Endothelial cell of umbilical vein (primary cell): ENCODE results near the gene GNAI1. TPM values are rescaled to one million over a fixed set of nuclear protein-coding genes. Genes with fewer than 3 reads are reported as not detected.
A peak's percentile ranks its signal among the peaks of the same experiment; 100 is the strongest.

Experiments
- BruUV-seq: library from RNA; stranded (reverse); fragments of 400-500 nt; replicated peaks from 2 replicates; lab custom pipeline; 2021; lab: Mats Ljungman, UMichigan
- CTCF ChIA-PET: fragments of 300-600, 350-600 bp; sonication (Branson Sonifier 250); formaldehyde crosslinking; loops from one replicate; lab custom pipeline; 2021; ENCODE audit warnings: antibody characterized with exemption, inconsistent platforms; lab: Charles Lee
- POLR2A ChIA-PET: fragments of 300-600, 350-600 bp; sonication (Branson Sonifier 250); formaldehyde crosslinking; loops from one replicate; lab custom pipeline; 2021; ENCODE audit warnings: antibody characterized with exemption, inconsistent platforms; lab: Charles Lee
- DNase-seq: peaks from one replicate; pipeline ENCODE4 v3.0.0-alpha.2; 2011; ENCODE audit warnings: low read depth, low spot score
- FAIRE-seq: peaks from 2 replicates; lab custom pipeline; 2011; peaks lifted over from hg19 to GRCh38; lab: Jason Lieb, UNC
- H2AFZ ChIP-seq: 2 replicates; pipeline ENCODE4 v1.6.0; 2012; ENCODE audit warnings: low read depth, low read length, control low read depth, inconsistent platforms
- H3K27ac ChIP-seq: 2 replicates; pipeline ENCODE4 v1.5.1; 2011; ENCODE audit warnings: low read depth, mild to moderate bottlenecking, control low read depth, low read length, moderate library complexity; ENCODE audit not compliant: insufficient read depth
- H3K27me3 ChIP-seq, 2 experiments: 2 replicates each; pipeline versions ENCODE4 v1.6.0 to v1.6.1; 2011; ENCODE audit warnings: low read length in 2 of 2, mixed read lengths in 1 of 2; ENCODE audit not compliant: control insufficient read depth in 2 of 2, insufficient read depth in 2 of 2
- H3K36me3 ChIP-seq, 2 experiments: 2 replicates in 1 of 2; 3 replicates in 1 of 2; pipeline ENCODE4 v1.5.1; 2011; ENCODE audit warnings: low read length in 2 of 2, mild to moderate bottlenecking in 1 of 2, moderate library complexity in 1 of 2; ENCODE audit not compliant: control insufficient read depth in 2 of 2, insufficient read depth in 2 of 2; ENCODE audit errors: extremely low read depth in 1 of 2
- H3K4me1 ChIP-seq: 3 replicates; pipeline ENCODE4 v1.5.1; 2011; ENCODE audit warnings: mild to moderate bottlenecking, low read length; ENCODE audit not compliant: control insufficient read depth, insufficient read depth; ENCODE audit errors: extremely low read depth
- H3K4me2 ChIP-seq: 2 replicates; pipeline ENCODE4 v1.6.1; 2011; ENCODE audit warnings: low read length, control low read depth, mixed read lengths; ENCODE audit not compliant: insufficient read depth
- H3K4me3 ChIP-seq, 3 experiments: fragments of 200-600 bp in 1 of 3; sonication (generic), shearing (Covaris generic) in 1 of 3; replicated peaks in 1 of 3; 2 replicates each; pipeline ENCODE4 v1.5.1; 2011 to 2016; ENCODE audit warnings: control low read depth in 3 of 3, low read length in 3 of 3, mild to moderate bottlenecking in 2 of 3, inconsistent platforms in 1 of 3, low read depth in 1 of 3, moderate library complexity in 1 of 3; ENCODE audit not compliant: insufficient read depth in 1 of 3
- H3K79me2 ChIP-seq: 2 replicates; pipeline ENCODE4 v1.6.0; 2012; ENCODE audit warnings: low read length, inconsistent platforms; ENCODE audit not compliant: control insufficient read depth, insufficient read depth
- H3K9ac ChIP-seq: replicated peaks from 2 replicates; pipeline ENCODE3; 2011; ENCODE audit warnings: low read length, control low read depth; ENCODE audit not compliant: insufficient read depth; ENCODE audit errors: extremely low read depth
- H3K9me1 ChIP-seq: replicated peaks from 3 replicates; pipeline ENCODE4 v1.6.0; 2011; ENCODE audit warnings: mild to moderate bottlenecking, low read length; ENCODE audit not compliant: control insufficient read depth, insufficient read depth; ENCODE audit errors: extremely low read depth
- H3K9me3 ChIP-seq: replicated peaks from 2 replicates; pipeline ENCODE4 v1.5.1; 2012; ENCODE audit warnings: low read length, inconsistent platforms; ENCODE audit not compliant: control insufficient read depth, insufficient read depth
- H4K20me1 ChIP-seq: replicated peaks from 2 replicates; pipeline ENCODE3; 2011; ENCODE audit warnings: mild to moderate bottlenecking, low read length; ENCODE audit not compliant: control insufficient read depth, insufficient read depth; ENCODE audit errors: extremely low read depth
- CTCF ChIP-seq, 2 donors: IDR thresholded peaks; 1 replicate in 1 of 2; 2 replicates in 1 of 2; pipeline ENCODE4 v1.5.1; 2011; ENCODE audit warnings: low read length in 2 of 2, mild to moderate bottlenecking in 2 of 2, moderate library complexity in 2 of 2, control low read depth in 1 of 2, inconsistent platforms in 1 of 2, low read depth in 1 of 2; ENCODE audit not compliant: insufficient read depth in 1 of 2; ENCODE audit errors: extremely low read depth in 1 of 2
- EZH2 ChIP-seq: IDR thresholded peaks from 2 replicates; pipeline ENCODE4 v1.6.1; 2012; ENCODE audit warnings: borderline replicate concordance, low read depth, mild to moderate bottlenecking, moderate library complexity, low read length, inconsistent platforms; ENCODE audit not compliant: severe bottlenecking
- FOS ChIP-seq: IDR thresholded peaks from 2 replicates; pipeline ENCODE4 v1.6.1; 2011; ENCODE audit warnings: mild to moderate bottlenecking, low read length, moderate library complexity, borderline replicate concordance; ENCODE audit not compliant: insufficient read depth
- GATA2 ChIP-seq: IDR thresholded peaks from 2 replicates; pipeline ENCODE4 v1.7.0; 2011; ENCODE audit warnings: low read depth, mild to moderate bottlenecking, moderate library complexity, mixed read lengths, low read length; ENCODE audit not compliant: insufficient read length, insufficient read depth
- JUN ChIP-seq: IDR thresholded peaks from 2 replicates; pipeline ENCODE4 v1.6.1; 2011; ENCODE audit warnings: borderline replicate concordance, low read depth; ENCODE audit not compliant: insufficient read length, insufficient read depth
- MAX ChIP-seq: IDR thresholded peaks from 2 replicates; pipeline ENCODE4 v1.6.1; 2011; ENCODE audit not compliant: insufficient read depth, insufficient read length
- MYC ChIP-seq: IDR thresholded peaks from one replicate; pipeline ENCODE4 v1.6.1; 2011; ENCODE audit warnings: mild to moderate bottlenecking, low read depth, low read length
- POLR2A ChIP-seq: IDR thresholded peaks from 2 replicates; pipeline ENCODE4 v1.6.1; 2012; ENCODE audit warnings: low read depth, mild to moderate bottlenecking, control low read depth, low read length
- POLR2AphosphoS5 ChIP-seq: IDR thresholded peaks from 2 replicates; pipeline ENCODE4 v1.6.1; 2012; ENCODE audit warnings: low read depth, mild to moderate bottlenecking, control low read depth, low read length, moderate library complexity; ENCODE audit not compliant: insufficient read depth
- dilution Hi-C: fragments of 300-500 bp; cut with MboI; formaldehyde crosslinking; loops from one replicate; pipeline ENCODE4 v1.15.0; 2019; ENCODE audit warnings: low sequenced_read_pairs; ENCODE audit not compliant: extremely low pct_ligation_motif_present
- intact Hi-C: fragments of 100-400 bp; cut with micrococcal nuclease; formaldehyde crosslinking; loops from one replicate; pipeline ENCODE4 v1.10.0; 2022
- polyA plus RNA-seq, 4 experiments: library from polyadenylated mRNA; depleted of rRNA in 3 of 4; stranded (reverse) in 3 of 4; unstranded in 1 of 4; fragments of >200 nt; gene quantifications; 2 replicates each; pipeline versions ENCODE4 v1.2.1 to v1.2.3, GENCODE V29; 2011 to 2012; ENCODE audit warnings: missing spikeins in 1 of 4
- total RNA-seq: library from RNA; stranded (reverse); gene quantifications from 2 replicates; pipeline ENCODE4 v1.2.3, GENCODE V29; 2021

The GNAI1 gene
- total and polyA plus RNA-seq, 2 donors (not counting 3 experiments of a cell fraction or from before 2014, with no cell fraction given) = 7.5 to 15.0 TPM

DNA sequence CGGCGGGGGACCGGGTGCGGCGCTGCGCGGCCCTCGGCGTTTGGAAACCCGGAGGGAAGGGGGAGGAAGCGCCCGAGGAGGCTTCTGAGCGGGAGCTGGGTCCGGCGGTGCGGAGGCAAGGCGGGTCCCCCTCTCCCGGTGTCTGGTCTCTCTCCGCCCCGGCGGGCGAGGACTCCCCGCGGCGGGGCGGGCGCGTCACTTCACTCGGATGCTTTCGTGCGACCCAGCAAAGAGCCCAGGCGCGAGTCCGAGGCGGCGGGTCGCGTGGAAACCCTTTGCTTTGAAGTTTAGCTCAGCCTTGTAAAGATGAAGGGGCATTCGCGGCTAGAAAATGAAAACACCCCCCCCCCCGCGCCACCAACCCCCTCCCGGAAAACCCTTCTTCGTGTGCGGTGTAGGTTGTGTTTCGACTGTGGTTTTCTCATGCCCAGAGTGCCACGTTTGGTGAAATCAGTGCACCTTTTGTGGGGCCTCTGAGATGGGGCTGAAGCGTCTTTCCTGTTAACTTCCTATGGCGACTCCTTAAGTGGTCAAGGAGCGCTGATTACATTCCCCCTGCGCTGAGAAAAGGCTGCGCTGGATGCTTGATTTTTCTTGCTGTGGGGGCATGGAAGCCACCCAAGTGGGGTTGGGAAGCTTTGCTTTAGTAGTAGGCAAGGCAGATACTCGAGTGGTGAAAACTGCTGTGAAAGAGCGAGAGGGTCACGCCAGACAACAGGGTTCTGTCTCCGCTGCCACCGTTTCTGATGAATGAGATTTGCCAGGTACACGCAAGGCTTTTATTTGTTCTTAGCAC lies 876 bp downstream of the GNAI1 start:
- Histone ChIP-seq H3K4me1 (peaks cover 17% of the 10 kb centered on the region), H3K79me2 (peaks cover 28% of the 10 kb centered on the region), H3K4me3 (peak overlapping the region; percentile 88 to 94 (median 91)), H3K9me1 (no peaks in the 10 kb centered on the region), H3K4me2 (peak overlapping the region; percentile 99), H2AFZ (peak overlapping the region; percentile 99), H3K9ac (peak overlapping the region; percentile 88), H4K20me1 (no peaks in the 10 kb centered on the region), H3K27me3 (no peaks in the 10 kb centered on the region), H3K9me3 (no peaks in the 10 kb centered on the region), H3K36me3 (no peaks in the 10 kb centered on the region), H3K27ac (peak overlapping the region; percentile 54)
- ChIA-PET CTCF (interaction anchor here (1.0 to 4.2 kb wide), 20 partner anchors 8 to 515 kb away, joined by 3 to 96 read pairs (median 5); no protein-coding TSS in a partner anchor), POLR2A (interaction anchor here (1.3 kb wide), 1 partner anchor 257 kb away, joined by 4 read pairs; no protein-coding TSS in a partner anchor)
- no TSS peak for BruUV-seq
- no peak for TF ChIP-seq FOS
- no peak for TF ChIP-seq GATA2
- no peak for TF ChIP-seq POLR2A
- TF ChIP-seq CTCF (IDR thresholded peaks at IDR 0.05; ENCODE audit: extremely low read depth in 1 of 2, insufficient read depth in 1 of 2, low read depth in 1 of 2, low read length in 2 of 2) = no peak
- no peak for TF ChIP-seq POLR2AphosphoS5
- TF ChIP-seq MYC = no peak
- no peak for TF ChIP-seq JUN
- TF ChIP-seq MAX = no peak
- no peak for TF ChIP-seq EZH2
- FAIRE-seq = peak; percentile 59
- intact Hi-C loops = loop anchor here (1.0 to 5.0 kb wide), 4 partner anchors 29 to 523 kb away; no protein-coding TSS in a partner anchor
- DNase-seq = no peak
- dilution Hi-C loops = no loop called here
